ENCODE data around the gene SOWAHB.

SOWAHB gene

DNA sequence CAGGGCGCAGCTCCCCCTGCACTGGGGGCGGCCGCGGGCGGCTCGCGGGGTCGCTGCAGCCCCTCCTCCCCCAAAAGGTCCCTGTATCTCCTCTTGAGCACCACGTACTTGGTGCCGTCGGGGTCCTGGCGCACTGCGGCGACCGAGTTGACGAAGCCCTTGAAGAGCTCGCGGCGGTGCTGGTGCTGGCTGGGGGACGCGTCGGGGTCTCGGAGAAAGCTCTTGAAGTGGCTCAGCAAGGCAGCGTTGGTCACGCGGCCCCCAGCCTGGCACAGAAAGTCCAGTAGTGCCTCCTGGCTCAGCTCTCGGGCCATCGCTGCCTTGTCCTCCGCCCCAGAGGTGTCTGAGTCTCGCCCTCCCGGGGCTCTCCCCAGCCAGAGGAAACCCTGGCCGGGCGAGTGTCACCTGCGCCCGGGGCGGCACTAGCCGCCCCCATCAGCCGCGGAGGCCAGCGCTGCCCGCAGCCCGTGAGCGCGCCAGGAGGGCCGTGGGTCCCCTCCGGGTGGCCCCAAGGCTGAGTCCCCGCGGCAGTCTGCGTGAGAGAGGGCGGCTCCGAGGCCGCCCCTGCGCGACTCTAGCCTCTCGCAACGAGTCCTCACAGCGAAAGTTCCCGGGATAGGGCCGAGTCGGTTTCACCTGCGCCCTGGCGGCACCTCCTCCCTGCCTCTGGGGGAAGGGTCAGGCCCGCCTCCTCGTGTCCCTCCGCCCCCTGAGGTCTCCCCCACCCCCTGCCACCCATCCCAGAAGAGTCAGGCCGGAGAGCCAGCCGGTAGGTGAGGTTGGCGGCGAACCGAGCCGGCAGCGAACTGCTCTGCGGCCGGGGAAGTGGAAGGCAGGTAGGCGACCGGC is at the start of gene SOWAHB:
SOWAHB (minus strand) TSS at position 609 of the 849 bp plus-strand sequence; CDS start at position 314, 295 bp downstream.
- DNase-seq, result peak; percentile 29

DNA sequence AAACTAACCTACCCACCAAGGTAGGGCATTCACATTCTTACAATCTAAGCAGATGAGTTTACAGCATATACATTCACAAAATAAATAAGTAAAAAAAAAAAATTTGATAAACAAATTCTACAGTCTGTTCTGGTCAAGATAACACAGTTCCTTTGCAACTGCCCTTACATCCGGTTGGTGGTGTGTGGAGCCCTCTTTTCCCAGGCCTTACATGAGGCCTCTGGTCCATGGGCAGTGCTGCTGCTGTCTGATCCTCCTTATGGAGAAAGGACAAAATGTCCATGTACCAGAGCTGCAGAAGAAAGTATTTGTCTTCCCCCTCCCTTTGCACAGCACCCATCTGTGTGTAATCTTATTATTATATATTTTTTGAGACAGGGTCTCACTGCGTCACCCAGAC is 49.4 kb upstream of the SOWAHB start:
- no peak for DNase-seq

GRCh38 chr4:76943790-76944189 is 45.8 kb upstream of the SOWAHB start:
- no peak for DNase-seq

DNA sequence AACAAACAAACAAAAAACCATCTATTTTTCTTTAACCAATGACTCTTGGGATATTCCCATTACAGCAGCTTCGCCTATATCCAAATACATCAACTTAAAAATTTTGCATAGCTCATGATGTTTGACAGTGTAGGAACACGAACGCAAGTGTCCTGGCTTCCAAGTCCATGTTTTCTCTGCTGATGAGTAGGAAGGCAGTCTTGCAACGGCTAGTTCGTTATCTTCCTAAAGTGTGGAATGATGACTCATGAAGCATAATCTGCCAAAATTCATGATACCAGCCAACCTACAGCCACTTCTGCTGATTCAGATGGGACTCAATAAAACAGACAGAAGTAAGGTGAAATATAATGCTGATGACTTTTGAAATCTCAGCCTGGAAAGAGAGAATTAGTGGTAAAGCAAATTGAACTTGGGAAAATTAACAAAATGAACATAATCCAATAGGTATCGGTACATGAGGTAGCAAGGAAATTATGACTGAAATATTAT is 45.2 kb upstream of the SOWAHB start:
- no peak for DNase-seq

DNA sequence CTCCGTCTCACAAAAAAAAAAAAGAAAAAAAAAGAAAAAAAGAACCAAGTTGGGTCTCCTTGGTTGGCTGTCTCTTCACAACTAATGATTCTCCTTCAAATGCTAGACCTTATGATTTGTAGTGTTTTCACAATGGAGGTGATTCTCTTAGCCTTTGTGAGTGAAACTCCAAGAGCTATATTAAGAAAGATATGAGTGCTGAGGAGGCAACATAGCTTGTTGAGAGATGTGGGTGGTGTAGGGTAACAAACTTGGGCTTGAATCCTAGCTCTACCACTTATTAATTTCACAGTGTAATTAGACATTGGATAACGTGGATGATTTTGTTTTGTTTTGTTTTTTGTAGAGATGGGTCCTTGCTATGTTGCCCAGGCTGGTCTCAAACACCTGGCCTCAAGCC is 41.2 kb upstream of the SOWAHB start:
- DNase-seq, result no peak

DNA sequence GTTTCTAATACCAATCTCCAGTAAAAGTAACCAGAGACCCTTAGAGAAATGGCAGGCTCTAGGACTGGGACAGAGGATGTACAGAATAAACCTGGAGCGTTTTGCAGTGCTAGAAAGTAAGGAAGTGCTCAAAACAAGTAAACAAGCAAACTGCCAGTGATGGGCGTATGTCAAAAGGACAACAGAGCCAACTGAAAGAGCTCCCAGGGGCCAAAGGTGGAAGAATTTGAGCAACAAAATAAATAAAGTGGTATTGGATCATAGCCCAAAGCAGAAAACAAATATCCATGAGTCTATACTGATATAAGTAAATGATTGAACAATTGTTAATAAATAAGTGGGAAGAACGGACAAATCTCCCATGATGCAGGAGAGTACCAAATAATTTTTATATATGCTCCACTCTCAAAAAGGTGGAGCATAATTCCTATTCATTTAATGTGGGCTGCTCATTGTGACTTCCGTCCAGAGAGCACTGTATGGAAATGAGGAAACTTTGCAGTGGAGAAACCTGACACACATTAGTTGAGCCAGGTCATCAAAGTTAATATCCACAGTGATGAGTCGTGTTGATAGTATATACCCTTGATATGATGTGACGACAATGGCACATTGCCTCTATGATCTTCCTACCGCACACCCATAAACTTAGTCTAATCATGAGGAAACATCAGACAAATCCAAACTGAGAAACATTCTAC is 33.8 kb upstream of the SOWAHB start:
- no peak for DNase-seq

DNA sequence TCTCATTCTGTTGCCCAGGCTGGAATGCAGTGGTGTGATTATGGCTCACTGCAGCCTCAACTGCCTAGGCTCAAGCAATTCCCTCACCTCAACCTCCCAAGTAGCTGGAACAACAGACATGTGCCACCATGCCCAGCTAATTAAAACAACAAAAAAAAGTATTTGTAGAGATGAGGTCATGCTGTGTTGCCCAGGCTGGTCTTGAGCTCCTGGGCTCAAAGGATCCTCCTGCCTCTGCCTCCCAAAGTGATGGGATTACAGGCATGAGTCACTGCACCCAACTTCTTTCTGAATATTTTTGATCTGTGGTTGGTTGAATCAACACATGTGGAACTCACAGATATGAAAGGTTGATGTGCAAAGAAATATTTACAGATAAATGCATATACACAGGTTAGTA is 33.1 kb upstream of the SOWAHB start:
- no peak for DNase-seq

- DNase-seq, result no peak
These were observed 32.7 kb upstream of the SOWAHB start for GRCh38 chr4:76930685-76931084.

- no peak for DNase-seq
These were observed 28.9 kb upstream of the SOWAHB start for GRCh38 chr4:76926841-76927240.

GRCh38 chr4:76923619-76924357 is 25.8 kb upstream of the SOWAHB start:
- DNase-seq, result no peak

DNA sequence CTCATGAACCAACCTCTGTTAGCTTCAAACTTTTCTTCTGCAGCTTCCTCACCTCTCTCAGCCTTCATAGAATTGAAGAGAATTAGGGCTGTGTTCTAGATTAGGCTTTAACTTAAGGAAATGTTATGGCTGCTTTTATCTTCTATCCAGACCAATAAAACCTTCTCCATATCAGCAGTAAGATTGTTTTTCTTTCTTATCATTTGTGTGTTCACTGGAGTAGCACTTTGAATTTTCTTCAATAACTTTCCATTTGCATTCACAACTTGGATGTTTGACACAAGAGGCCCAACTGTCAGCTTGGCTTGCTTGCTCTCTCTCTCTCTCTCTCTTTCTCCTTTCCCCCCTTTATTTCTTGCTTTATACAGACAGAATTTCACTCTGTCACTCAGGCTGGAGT is 22.8 kb upstream of the SOWAHB start:
- no peak for DNase-seq

GRCh38 chr4:76909711-76910110 is 11.8 kb upstream of the SOWAHB start:
- no peak for DNase-seq

- DNase-seq, result no peak
These were observed 7.6 kb upstream of the SOWAHB start for GRCh38 chr4:76905521-76905920.

GRCh38 chr4:76904646-76905190 is 6.8 kb upstream of the SOWAHB start:
- DNase-seq, result no peak

- DNase-seq, result no peak
These were observed 4.4 kb upstream of the SOWAHB start for GRCh38 chr4:76902233-76902890.

- no peak for DNase-seq
These were observed 1.2 kb upstream of the SOWAHB start for GRCh38 chr4:76898949-76899645.

- no peak for DNase-seq
These were observed 395 bp upstream of the SOWAHB start for GRCh38 chr4:76898385-76898692.

GRCh38 chr4:76896614-76897535 is 1.1 kb downstream of the SOWAHB start:
- peak; percentile 26 for DNase-seq

- DNase-seq, result no peak
These were observed 1.9 kb downstream of the SOWAHB start for GRCh38 chr4:76896048-76896447.

GRCh38 chr4:76895619-76896018 is 2.3 kb downstream of the SOWAHB start:
- no peak for DNase-seq

All from activated CD4-positive, alpha-beta T cell treated with anti-CD3 and anti-CD28 coated beads for 48 hours (primary cell).